Rectal smooth muscle tissue (tissue), 1 donor: Measurements from ENCODE around the gene STAG1.
"Not testable (repeated sequence)": the region's sequence is repeated elsewhere in the genome, so short reads cannot be mapped to it uniquely, and the experiment has no call there.

Experiments
- H3K27ac ChIP-seq: one replicate; pipeline ENCODE4 v1.7.0; 2013; ENCODE audit warnings: low read depth, low read length, inconsistent platforms
- H3K27me3 ChIP-seq: one replicate; pipeline ENCODE4 v1.7.0; 2013; ENCODE audit warnings: low read length; ENCODE audit not compliant: control insufficient read depth, insufficient read depth
- H3K36me3 ChIP-seq: one replicate; pipeline ENCODE4 v1.7.0; 2013; ENCODE audit warnings: low read length; ENCODE audit not compliant: control insufficient read depth, insufficient read depth
- H3K4me1 ChIP-seq: one replicate; pipeline ENCODE4 v1.7.0; 2013; ENCODE audit warnings: low read length; ENCODE audit not compliant: control insufficient read depth, insufficient read depth
- H3K4me3 ChIP-seq: one replicate; pipeline ENCODE4 v1.7.0; 2013; ENCODE audit warnings: low read length
- H3K9ac ChIP-seq: one replicate; pipeline ENCODE4 v1.7.0; 2013; ENCODE audit warnings: low read length

The STAG1 gene

GRCh38 chr3:136346486-136346885 is 405.7 kb downstream of the STAG1 start:
- H3K4me1 ChIP-seq = peaks cover 17% of the 10 kb centered on the region
- H3K9ac ChIP-seq = no peak overlapping the region
- no peak overlapping the region for H3K27ac ChIP-seq
- H3K27me3 ChIP-seq = no peaks in the 10 kb centered on the region
- H3K4me3 ChIP-seq = no peak overlapping the region
- H3K36me3 ChIP-seq = peaks cover 5% of the 10 kb centered on the region

GRCh38 chr3:136343873-136344555 is 408.2 kb downstream of the STAG1 start:
- Histone ChIP-seq H3K27me3 (no peaks in the 10 kb centered on the region), H3K4me1 (peaks cover 10% of the 10 kb centered on the region), H3K36me3 (peaks cover 3% of the 10 kb centered on the region), H3K9ac (no peak overlapping the region), H3K27ac (peak overlapping the region; percentile 64), H3K4me3 (no peak overlapping the region)

GRCh38 chr3:136343446-136343845 is 408.7 kb downstream of the STAG1 start:
- Histone ChIP-seq H3K4me1 (peaks cover 10% of the 10 kb centered on the region), H3K9ac (no peak overlapping the region), H3K27me3 (no peaks in the 10 kb centered on the region), H3K27ac (peak overlapping the region; percentile 64), H3K36me3 (peaks cover under 1% of the 10 kb centered on the region), H3K4me3 (no peak overlapping the region)

- Histone ChIP-seq H3K27me3 (no peaks in the 10 kb centered on the region), H3K27ac (no peak overlapping the region), H3K4me3 (no peak overlapping the region), H3K9ac (no peak overlapping the region), H3K36me3 (peaks cover 19% of the 10 kb centered on the region), H3K4me1 (no peaks in the 10 kb centered on the region)
These were observed 415.7 kb downstream of the STAG1 start for GRCh38 chr3:136336329-136337100.

GRCh38 chr3:136334726-136335125 is 417.5 kb downstream of the STAG1 start:
- H3K4me3 ChIP-seq, H3K4me1 ChIP-seq, H3K27me3 ChIP-seq, H3K27ac ChIP-seq, H3K9ac ChIP-seq: not testable (repeated sequence)
- peaks cover 19% of the 10 kb centered on the region for H3K36me3 ChIP-seq

- Histone ChIP-seq H3K36me3 (peaks cover 19% of the 10 kb centered on the region), H3K4me3 (no peak overlapping the region), H3K4me1 (no peaks in the 10 kb centered on the region), H3K27ac (no peak overlapping the region), H3K27me3 (no peaks in the 10 kb centered on the region), H3K9ac (no peak overlapping the region)
These were observed 418.0 kb downstream of the STAG1 start for GRCh38 chr3:136334209-136334608.

- H3K27ac ChIP-seq = no peak overlapping the region
- no peak overlapping the region for H3K4me3 ChIP-seq
- H3K36me3 ChIP-seq = peaks cover 27% of the 10 kb centered on the region
- H3K9ac ChIP-seq = no peak overlapping the region
- no peaks in the 10 kb centered on the region for H3K4me1 ChIP-seq
- no peaks in the 10 kb centered on the region for H3K27me3 ChIP-seq
These were observed 419.4 kb downstream of the STAG1 start for GRCh38 chr3:136332776-136333175.

- H3K4me3 ChIP-seq = no peak overlapping the region
- no peaks in the 10 kb centered on the region for H3K27me3 ChIP-seq
- no peak overlapping the region for H3K27ac ChIP-seq
- H3K9ac ChIP-seq = no peak overlapping the region
- peaks cover 30% of the 10 kb centered on the region for H3K36me3 ChIP-seq
- no peaks in the 10 kb centered on the region for H3K4me1 ChIP-seq
These were observed 419.9 kb downstream of the STAG1 start for GRCh38 chr3:136332302-136332701.

- Histone ChIP-seq H3K27ac (no peak overlapping the region), H3K4me1 (no peaks in the 10 kb centered on the region), H3K36me3 (peaks cover 38% of the 10 kb centered on the region), H3K9ac (no peak overlapping the region), H3K4me3 (no peak overlapping the region), H3K27me3 (no peaks in the 10 kb centered on the region)
These were observed 421.3 kb downstream of the STAG1 start for GRCh38 chr3:136330900-136331299.

- no peak overlapping the region for H3K4me3 ChIP-seq
- H3K9ac ChIP-seq = no peak overlapping the region
- H3K36me3 ChIP-seq = peaks cover 35% of the 10 kb centered on the region
These were observed 422.6 kb downstream of the STAG1 start for GRCh38 chr3:136329593-136329992.

GRCh38 chr3:136327671-136328070 is 424.5 kb downstream of the STAG1 start:
- Histone ChIP-seq H3K27ac (no peak overlapping the region), H3K36me3 (peaks cover 26% of the 10 kb centered on the region), H3K27me3 (no peaks in the 10 kb centered on the region), H3K9ac (no peak overlapping the region), H3K4me1 (no peaks in the 10 kb centered on the region), H3K4me3 (no peak overlapping the region)

More at GRCh38 chr3:136329593-136329992, 422.6 kb downstream of the STAG1 start:
- Histone ChIP-seq H3K27ac (no peak overlapping the region), H3K4me1 (no peaks in the 10 kb centered on the region), H3K27me3 (no peaks in the 10 kb centered on the region)

GRCh38 chr3:136326316-136326715 is 425.9 kb downstream of the STAG1 start:
- Histone ChIP-seq H3K9ac (no peak overlapping the region), H3K27ac (no peak overlapping the region), H3K36me3 (peaks cover 29% of the 10 kb centered on the region), H3K27me3 (no peaks in the 10 kb centered on the region), H3K4me1 (no peaks in the 10 kb centered on the region), H3K4me3 (no peak overlapping the region)

- no peak overlapping the region for H3K27ac ChIP-seq
- H3K4me1 ChIP-seq = no peaks in the 10 kb centered on the region
- no peak overlapping the region for H3K9ac ChIP-seq
- H3K4me3 ChIP-seq = no peak overlapping the region
- H3K27me3 ChIP-seq = no peaks in the 10 kb centered on the region
- H3K36me3 ChIP-seq = peaks cover 2% of the 10 kb centered on the region
These were observed 440.2 kb downstream of the STAG1 start for GRCh38 chr3:136311968-136312367.
